Brain pericyte (primary cell): Measurements from ENCODE around the gene TMA7.

ENCODE experiments used
- DNase-seq: peaks from one replicate; pipeline ENCODE4 v3.0.0-alpha.2; 2012; ENCODE audit warnings: low read depth, low spot score

TMA7 gene

DNA sequence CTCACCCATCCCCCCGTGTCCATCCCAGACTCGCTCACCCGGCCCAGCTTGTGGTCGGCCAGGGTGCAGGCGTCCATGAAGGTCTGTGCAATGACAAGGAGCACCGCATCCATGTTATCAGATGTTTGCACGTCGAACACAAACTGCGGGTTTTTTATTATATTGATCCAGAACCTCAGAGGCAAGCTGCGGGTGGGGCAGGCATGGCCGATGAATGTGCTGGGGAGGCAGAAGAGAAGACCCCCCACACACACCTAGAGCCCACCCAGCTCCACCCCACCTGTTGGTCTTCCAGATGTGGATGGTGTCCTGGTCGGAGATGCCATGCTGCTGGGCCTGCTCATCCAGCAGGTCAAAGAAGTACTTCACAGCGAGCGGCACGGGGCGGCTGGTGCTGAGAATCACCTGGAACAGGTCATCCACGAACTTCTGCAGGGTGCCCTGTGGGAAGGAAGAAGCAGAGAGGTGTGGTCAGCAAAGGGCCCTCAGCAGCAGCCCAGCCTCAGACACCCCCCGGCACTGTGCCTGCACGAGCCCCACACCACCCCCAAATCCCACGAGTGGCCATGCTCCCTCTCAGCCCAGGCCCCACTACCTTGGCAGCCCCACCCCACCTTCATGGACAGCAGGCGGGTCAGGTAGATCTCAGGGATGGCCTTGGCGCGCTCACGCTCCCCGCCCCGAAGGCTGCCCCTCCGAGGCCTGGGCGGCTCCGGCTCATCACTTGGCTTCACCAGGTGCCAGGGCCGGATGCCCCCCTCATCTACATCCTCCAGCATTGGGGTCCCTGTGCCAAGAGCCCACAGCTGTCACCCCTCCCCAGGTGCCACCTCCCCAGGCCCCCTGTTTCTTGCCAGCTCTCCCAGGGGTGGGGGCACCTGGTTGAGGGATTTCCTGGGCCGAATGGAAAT is 30.5 kb upstream of the TMA7 start:
- no peak for DNase-seq

DNA sequence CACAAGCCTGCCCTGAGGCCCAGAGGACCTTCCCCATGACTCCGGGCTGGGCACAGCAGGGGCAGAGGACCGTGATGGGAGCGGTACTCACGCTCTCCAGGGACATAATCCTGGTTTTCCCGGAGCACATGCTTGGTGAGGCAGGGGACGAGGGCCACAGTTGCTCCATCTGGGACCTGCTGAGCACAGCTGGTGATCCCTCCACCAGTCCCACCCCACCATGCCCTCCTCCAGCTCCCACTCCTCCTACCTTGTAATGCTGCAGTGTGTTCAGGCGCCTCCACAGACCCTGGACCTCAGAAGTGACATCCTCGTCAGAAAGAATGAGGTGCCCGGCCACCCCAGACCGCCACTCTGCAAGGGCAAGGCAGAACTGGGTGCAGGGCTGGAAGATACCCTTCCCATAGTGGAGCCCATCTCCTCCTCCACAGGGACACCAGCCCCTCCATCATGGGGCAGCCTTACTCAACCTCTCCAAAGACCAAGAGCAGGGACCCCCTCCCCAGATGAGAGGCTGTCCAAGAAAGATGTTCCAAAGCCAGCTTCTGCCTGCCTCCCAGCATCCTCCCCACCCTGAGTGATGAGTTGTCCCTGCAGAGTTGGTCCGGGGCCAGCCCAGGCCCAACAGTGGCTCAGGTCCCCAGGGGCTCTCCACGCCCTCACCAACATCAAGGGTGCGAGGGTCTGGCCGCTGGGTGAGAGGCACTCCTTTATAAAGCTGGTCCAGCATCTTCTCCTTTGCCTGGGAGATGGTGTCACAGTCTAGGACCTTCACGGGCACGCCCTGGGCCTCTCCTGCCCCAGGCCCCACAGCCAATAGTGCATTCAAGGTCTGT is 29.6 kb upstream of the TMA7 start:
- no peak for DNase-seq

DNA sequence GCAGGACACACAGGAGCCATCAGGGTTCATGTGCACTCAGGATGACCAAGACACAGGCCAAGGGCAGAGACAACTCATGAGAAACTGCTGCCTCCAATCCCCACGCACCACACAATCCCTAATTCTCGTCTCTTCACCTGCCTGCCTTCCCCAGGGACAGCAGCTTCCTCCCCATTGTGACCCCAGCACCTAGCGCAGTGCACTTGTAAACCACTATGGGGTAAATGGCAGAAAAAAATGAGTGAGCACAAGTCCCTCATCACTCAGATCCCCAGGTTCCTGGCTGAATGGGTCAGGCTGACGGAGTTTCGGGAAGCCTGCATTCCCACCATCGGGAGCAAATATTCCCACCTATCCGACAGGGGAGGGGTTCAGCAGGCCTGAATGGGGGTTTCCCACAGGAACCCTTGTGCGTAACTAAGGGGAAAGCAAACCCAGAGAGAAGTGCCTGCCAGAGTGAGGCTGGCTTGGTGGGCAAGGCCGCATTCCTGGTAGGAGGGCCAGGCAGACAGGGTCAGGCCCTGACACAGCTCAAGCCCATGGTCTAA is 28.9 kb upstream of the TMA7 start:
- no peak for DNase-seq

- no peak for DNase-seq
Observed at GRCh38 chr3:48411606-48412374, 28.3 kb upstream of the TMA7 start.

DNA sequence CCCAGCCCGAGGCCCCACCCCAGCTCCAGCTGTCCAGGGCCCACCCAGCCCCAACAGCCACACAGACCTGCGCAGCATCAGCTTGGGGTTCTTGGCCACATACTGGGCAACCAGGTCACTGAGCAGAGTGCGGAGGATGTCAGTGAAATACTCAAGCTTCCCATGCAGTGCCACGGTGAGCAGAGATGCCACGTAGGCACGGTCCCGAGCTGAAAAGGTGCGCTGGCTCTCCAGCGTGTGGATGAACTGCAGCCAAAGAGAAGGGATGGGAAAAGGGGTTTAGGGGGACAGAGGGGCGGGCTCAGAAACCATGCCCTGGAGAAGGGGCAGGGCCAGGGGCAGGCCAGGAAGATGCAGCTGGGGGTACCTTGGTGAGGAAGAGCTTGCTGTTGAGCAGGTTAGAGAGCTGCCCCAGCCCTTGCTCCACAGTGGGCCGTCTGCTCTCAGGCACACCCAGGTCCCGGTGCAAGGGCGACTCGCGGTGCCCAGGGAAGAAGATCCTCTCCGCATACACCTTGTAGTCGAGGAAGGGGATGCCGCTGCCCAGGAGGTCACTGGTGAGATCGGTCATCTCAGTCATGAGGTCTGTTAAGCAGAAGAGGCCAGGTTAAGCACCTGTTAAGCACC is 27.6 kb upstream of the TMA7 start:
- DNase-seq: no peak

- no peak for DNase-seq
Observed at GRCh38 chr3:48413086-48413485, 27.0 kb upstream of the TMA7 start.

DNA sequence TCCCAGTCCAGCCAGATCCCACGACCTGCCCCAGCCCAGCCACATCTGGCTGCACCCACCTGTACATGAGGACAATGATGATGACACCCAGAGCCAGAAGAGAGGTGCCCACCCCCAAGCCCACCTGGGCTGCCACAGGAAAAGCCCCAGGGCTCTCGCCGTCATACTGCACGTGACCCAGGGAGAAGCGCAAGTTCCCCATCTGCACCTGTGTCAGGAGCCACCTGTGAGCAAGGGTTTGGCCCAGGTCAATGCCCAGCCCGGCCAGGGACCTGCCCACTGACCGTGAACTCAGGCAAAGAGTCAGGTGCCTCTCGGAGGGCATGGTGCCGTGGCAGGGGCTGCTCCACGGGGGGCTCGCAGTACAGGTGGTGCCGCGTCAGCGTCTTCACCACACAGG is 26.4 kb upstream of the TMA7 start:
- DNase-seq: no peak

GRCh38 chr3:48414376-48415250 is 25.4 kb upstream of the TMA7 start:
- DNase-seq: no peak

- no peak for DNase-seq
Observed at GRCh38 chr3:48415251-48415953, 24.7 kb upstream of the TMA7 start.

DNA sequence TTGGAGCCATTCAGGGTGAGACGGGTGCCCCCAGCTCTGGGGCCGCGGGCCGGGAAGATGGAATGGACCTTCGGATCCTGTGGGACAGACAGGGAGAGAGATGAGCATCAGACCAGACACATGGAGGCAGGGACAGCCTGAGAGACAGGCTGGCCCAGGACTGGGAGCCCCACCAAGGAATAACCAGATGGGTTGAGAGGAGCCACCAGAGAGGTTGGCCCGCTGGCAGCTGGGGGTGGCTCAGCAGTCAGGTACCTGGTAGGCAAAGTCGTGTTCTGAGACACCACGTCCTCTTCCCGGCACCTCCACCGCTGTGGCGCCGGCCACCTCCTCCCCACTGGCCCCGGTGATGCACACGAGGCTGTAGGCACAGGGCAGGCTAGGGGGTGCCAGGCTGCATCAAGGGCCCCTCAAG is 24.0 kb upstream of the TMA7 start:
- DNase-seq: no peak

- DNase-seq: no peak
Observed at GRCh38 chr3:48416546-48416945, 23.5 kb upstream of the TMA7 start.

- no peak for DNase-seq
Observed at GRCh38 chr3:48417529-48418108, 22.4 kb upstream of the TMA7 start.

- no peak for DNase-seq
Observed at GRCh38 chr3:48418140-48418539, 21.9 kb upstream of the TMA7 start.

DNA sequence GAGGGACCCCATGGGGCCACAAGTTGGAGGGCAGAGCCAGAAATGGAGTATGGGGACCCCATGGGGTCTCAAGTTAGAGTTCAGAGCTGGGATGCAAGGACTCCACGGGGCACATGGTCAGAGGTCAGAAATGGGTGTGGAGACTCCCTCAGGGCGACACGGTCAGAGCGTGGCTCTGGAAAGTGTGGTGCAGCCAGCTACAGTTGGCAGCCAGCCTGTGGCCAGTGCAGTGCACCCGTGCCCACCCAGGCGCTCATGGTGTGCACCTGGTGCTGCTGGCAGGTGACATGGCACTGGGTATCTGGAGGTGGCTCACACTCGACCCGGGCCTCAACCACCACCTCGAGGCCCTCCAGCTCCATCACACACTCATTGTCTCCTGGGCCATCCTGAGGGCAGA is 21.4 kb upstream of the TMA7 start:
- no peak for DNase-seq

DNA sequence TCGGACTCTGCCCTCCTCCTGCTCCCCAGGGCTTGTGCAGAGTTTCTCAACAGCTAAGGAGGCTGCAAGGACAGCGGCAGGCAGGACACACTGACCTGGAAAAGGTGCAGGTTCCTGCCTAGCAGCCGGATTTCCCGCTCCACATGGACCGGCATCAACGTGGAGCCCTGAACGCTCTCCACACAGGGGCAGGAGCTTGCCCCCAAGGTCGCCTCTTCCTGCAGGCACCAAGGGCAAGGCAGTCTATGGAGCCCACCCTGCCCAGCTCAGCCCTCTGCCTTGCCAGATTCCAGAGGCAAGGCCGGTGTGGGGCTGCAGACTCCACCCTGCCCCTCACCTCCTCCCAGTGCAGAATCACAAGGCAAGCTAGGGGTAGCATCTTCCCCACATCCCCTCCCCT is 20.9 kb upstream of the TMA7 start:
- no peak for DNase-seq

DNA sequence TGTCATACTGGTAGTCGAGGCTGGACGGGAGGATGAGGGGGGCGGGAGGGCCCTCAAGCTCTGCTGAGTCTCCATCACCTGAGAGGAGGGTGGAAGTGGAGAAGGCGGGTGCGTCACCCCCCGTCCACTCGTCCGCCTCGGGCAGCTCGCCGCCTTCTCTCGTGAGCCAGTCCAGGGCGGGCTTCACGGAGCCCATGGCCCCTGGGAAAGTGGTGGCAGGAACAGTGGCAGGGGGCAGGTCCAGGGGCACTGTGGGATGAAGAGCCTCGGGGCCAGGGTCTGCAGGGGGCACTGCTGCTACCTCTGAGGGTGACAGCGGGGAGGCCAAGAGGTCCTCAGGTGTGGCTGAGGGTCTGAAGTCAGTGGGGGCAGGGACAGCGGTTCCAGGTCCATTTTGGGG is 20.5 kb upstream of the TMA7 start:
- DNase-seq: no peak

GRCh38 chr3:48420561-48420960 is 19.5 kb upstream of the TMA7 start:
- DNase-seq: no peak

- no peak for DNase-seq
Observed at GRCh38 chr3:48422272-48422671, 17.8 kb upstream of the TMA7 start.

GRCh38 chr3:48422681-48423080 is 17.4 kb upstream of the TMA7 start:
- DNase-seq: no peak
